Osteocyte (in vitro differentiated cells): ENCODE data around the gene PTPRK. TPM values are rescaled to one million over a fixed set of nuclear protein-coding genes. Genes with fewer than 3 reads are reported as not detected.
A peak's percentile ranks its signal among the peaks of the same experiment; 100 is the strongest.

Experiments
- DNase-seq: peaks from one replicate; pipeline ENCODE4 v3.0.0; 2021; ENCODE audit warnings: mixed read lengths; ENCODE audit not compliant: unreplicated experiment; ENCODE audit errors: extremely low spot score
- H3K27ac Mint-ChIP-seq: one replicate; pipeline ENCODE4 v1.8.0; 2021; ENCODE audit warnings: mild to moderate bottlenecking, mixed read lengths; ENCODE audit not compliant: unreplicated experiment
- H3K27me3 Mint-ChIP-seq: one replicate; pipeline ENCODE4 v1.8.0; 2021; ENCODE audit warnings: mixed read lengths; ENCODE audit not compliant: unreplicated experiment
- H3K36me3 Mint-ChIP-seq: one replicate; pipeline ENCODE4 v1.8.0; 2021; ENCODE audit warnings: mixed read lengths; ENCODE audit not compliant: unreplicated experiment
- H3K4me1 Mint-ChIP-seq: one replicate; pipeline ENCODE4 v1.8.0; 2021; ENCODE audit warnings: mixed read lengths; ENCODE audit not compliant: unreplicated experiment
- H3K4me3 Mint-ChIP-seq: one replicate; pipeline ENCODE4 v1.8.0; 2021; ENCODE audit warnings: mild to moderate bottlenecking, moderate library complexity, mixed read lengths; ENCODE audit not compliant: unreplicated experiment
- H3K9me3 Mint-ChIP-seq: one replicate; pipeline ENCODE4 v1.8.0; 2021; ENCODE audit warnings: mixed read lengths; ENCODE audit not compliant: unreplicated experiment
- CTCF ChIP-seq: fragments of 200-600 bp; sonication (generic); IDR thresholded peaks from 2 replicates; pipeline ENCODE4 v1.5.0; 2021; ENCODE audit warnings: antibody characterized with exemption, mild to moderate bottlenecking, moderate library complexity
- total RNA-seq: library from RNA; stranded (reverse); gene quantifications from 2 replicates; pipeline ENCODE4 v1.2.1, GENCODE V29; 2021

PTPRK gene
- total RNA-seq, 1 donor from 2014 or later: 130 TPM

DNA sequence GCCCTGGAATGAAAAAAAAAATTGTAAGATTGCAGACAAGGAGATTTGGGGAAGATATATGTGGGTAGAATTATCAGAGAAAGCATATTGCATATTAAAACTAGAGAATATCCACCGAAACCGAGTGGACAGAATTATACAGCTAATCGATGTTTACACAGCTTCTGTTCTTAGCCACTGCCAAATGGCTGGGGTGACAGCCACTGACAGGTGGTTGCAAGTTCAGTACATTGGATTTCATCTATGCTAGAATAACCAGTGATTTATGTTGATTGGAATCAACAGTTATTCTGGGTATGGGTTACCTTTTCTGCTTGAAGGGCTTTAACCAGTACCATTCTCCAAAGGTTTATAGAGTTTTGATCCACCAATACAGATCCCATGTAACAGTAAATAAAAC is 571.1 kb downstream of the PTPRK start:
- Mint-ChIP-seq H3K9me3 (peaks cover 4% of the 10 kb centered on the region), H3K27me3 (no peaks in the 10 kb centered on the region), H3K4me1 (no peaks in the 10 kb centered on the region), H3K27ac (no peak overlapping the region), H3K36me3 (no peaks in the 10 kb centered on the region), H3K4me3 (no peak overlapping the region)
- TF ChIP-seq CTCF: no peak
- no peak for DNase-seq

- no peak for TF ChIP-seq CTCF
- no peak overlapping the region for H3K4me3 Mint-ChIP-seq
- H3K27ac Mint-ChIP-seq: no peak overlapping the region
- H3K4me1 Mint-ChIP-seq: no peaks in the 10 kb centered on the region
- no peaks in the 10 kb centered on the region for H3K27me3 Mint-ChIP-seq
- no peak for DNase-seq
- peaks cover 4% of the 10 kb centered on the region for H3K9me3 Mint-ChIP-seq
- H3K36me3 Mint-ChIP-seq: no peaks in the 10 kb centered on the region
Observed at GRCh38 chr6:127946388-127946787, 574.0 kb downstream of the PTPRK start.

DNA sequence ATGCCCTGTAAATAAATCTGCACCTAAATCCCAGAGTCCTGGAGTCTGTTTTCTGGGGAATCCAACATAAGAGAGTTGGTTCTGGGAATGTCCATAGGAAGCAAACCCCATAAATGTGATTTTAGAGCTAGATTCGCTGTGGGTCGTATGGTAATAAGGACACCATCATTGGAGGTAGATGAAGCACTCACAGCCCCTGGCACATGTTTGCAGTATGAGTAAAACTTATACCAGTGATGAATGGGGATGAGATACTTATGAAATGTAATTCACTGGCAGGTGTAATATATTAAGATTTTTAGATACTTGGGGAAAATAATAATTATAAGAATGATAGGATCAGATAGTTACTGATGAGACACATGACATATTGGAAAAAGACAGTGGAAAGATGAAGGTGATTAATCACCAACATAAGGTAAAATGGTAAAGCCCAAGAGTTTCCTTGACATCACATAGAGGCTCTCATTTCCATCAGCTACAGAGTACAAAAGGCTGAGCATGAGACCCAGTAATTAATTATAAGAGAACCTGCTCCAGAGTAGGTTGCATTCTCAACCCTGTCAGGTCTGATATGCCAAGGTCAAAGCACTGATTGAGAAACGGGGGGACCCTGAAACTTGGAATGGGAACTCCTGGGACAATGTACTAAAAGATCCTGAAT is 574.8 kb downstream of the PTPRK start:
- no peak for DNase-seq
- Mint-ChIP-seq H3K36me3 (no peaks in the 10 kb centered on the region), H3K27me3 (no peaks in the 10 kb centered on the region), H3K4me1 (no peaks in the 10 kb centered on the region), H3K27ac (no peak overlapping the region), H3K4me3 (no peak overlapping the region), H3K9me3 (peaks cover 4% of the 10 kb centered on the region)
- TF ChIP-seq CTCF: no peak

DNA sequence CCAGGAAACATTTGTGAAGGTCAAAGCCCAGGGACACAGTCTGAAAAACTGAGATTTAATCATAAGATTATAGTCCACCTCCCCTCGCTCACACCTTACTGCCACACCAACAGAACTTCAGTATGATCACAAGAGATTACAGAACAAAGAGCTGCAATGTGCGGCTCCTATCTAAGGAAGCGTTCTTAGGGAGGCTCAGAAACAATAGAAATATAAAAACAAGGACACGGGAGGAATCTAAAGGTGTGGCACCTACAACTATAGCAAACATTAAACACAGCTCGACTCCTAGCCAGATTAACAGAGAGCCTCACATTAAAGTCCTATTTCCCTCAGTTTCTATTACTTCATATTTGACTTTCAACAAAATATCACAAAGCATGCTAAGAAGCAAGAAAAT is 579.2 kb downstream of the PTPRK start:
- no peaks in the 10 kb centered on the region for H3K36me3 Mint-ChIP-seq
- no peak for TF ChIP-seq CTCF
- DNase-seq: no peak
- H3K27ac Mint-ChIP-seq: no peak overlapping the region
- peaks cover 22% of the 10 kb centered on the region for H3K4me1 Mint-ChIP-seq
- H3K4me3 Mint-ChIP-seq: no peak overlapping the region
- H3K9me3 Mint-ChIP-seq: peaks cover 4% of the 10 kb centered on the region
- H3K27me3 Mint-ChIP-seq: no peaks in the 10 kb centered on the region

GRCh38 chr6:127939442-127940066 is 580.8 kb downstream of the PTPRK start:
- Mint-ChIP-seq H3K27me3 (no peaks in the 10 kb centered on the region), H3K4me3 (no peak overlapping the region), H3K36me3 (no peaks in the 10 kb centered on the region), H3K27ac (peak overlapping the region; percentile 96), H3K9me3 (no peaks in the 10 kb centered on the region), H3K4me1 (peaks cover 30% of the 10 kb centered on the region)
- no peak for TF ChIP-seq CTCF
- no peak for DNase-seq
